ENCODE results near the gene CYP39A1.

GRCh38 chr6:46521464-46521971 lies 131.1 kb downstream of the CYP39A1 start:
- TF ChIP-seq POLR2AphosphoS5 (IDR thresholded peaks at IDR 0.05; ENCODE audit: insufficient read depth in 1 of 2, low read depth in 1 of 2) (no peak), CTCF (IDR thresholded peaks at IDR 0.05) (no peak), POLR2A (IDR thresholded peaks at IDR 0.05) (no peak)

All from vagina (tissue), 2 donors.